A172 (cell line): ENCODE measurements around the gene GTF2H3. TPM values are rescaled to one million over a fixed set of nuclear protein-coding genes. Genes with fewer than 3 reads are reported as not detected.

ENCODE experiments used
- DNase-seq: peaks from one replicate; pipeline ENCODE4 v3.0.0-alpha.2; 2015; ENCODE audit warnings: low spot score
- total RNA-seq: library from RNA; depleted of rRNA; stranded (reverse); fragments of >200 nt; shearing (Covaris generic); gene quantifications from 2 replicates; pipeline ENCODE4 v1.2.3, GENCODE V29; 2014

Gene GTF2H3
- total RNA-seq, 1 experiment from 2014 or later = 56.3 TPM

GRCh38 chr12:123645380-123645779 is 11.8 kb downstream of the GTF2H3 start:
- no peak for DNase-seq

DNA sequence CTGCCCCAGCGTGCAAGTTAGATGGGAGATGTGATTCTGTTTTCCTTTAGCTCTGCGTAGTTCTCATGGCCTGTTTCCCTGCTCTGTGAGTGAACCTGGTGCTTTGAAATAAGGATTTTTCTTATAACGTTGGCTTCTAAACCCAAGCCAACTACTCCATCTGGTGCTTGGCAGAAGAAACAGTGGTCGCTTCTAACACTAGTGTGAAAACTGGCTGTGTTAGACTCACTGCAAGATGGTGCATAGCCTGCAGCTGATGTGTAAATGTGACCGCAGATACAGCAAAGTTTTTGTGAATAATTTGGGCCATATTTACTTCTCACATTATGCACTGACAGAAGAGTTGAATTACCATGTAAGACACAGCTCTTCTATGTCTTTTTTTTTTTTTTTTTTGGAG is 12.2 kb downstream of the GTF2H3 start:
- no peak for DNase-seq

DNA sequence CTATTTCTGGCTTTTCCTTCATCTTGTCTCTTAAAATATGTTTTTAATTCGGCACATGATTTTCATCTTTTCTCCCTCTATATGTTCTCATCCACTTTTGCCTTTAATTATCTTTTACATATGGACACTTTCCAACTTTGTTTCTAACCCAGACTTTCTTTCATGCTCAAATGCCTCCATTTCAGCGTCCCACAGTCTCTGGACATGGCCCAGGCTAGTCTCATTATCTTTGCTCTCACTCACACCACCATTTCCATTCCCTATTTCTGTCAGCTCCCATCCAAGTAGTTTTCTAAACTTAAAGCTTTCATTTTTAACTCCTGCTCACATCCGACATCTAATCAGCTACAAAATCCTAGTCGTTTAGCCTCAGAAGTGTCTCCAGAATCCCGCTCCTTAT is 14.8 kb downstream of the GTF2H3 start:
- no peak for DNase-seq

DNA sequence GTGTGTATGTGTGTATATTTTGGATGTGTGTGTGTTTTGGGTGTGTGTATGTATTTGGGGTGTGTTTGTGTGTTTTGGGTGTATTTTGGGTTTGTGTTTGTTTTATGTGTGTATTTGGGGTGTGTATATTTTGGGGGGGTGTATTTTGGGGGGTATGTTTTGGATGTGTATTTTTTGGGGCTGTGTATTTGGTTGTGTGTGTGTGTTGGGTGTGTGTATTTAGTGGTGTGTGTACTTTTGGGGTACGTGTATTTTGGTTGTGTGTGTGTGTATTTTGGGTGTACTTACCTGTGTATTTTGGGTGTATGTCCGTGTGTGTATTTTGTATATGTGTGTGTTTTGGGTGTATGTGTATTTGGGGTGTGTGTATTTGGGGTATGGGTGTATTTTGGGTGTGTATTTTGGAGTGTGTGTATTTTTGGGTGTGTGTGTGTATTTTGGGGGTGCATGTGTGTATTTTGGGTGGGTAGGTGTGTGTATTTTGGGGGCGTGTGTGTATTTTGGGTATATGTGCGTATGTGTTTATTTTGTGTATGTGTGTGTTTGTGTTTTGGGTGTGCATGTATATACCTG is 20.6 kb downstream of the GTF2H3 start:
- no peak for DNase-seq

DNA sequence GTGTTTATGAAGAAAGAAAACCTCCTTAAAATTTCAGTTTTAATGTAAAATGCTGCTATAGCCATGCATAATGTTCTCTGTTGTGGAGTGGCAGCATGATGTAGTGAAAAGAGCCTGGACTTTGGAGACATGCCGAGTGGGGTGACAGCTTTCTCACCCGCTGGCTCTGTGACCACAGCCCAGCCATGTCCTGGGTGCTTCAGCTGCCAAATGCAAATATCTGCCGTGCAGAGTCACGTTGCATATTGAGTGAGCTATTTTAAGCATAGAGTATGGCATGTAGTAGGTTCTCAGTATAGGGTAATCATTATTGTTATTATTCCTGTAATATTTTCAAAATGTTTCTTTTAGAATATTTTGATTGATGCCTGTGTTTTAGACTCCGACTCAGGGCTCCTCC is 21.8 kb downstream of the GTF2H3 start:
- no peak for DNase-seq

DNA sequence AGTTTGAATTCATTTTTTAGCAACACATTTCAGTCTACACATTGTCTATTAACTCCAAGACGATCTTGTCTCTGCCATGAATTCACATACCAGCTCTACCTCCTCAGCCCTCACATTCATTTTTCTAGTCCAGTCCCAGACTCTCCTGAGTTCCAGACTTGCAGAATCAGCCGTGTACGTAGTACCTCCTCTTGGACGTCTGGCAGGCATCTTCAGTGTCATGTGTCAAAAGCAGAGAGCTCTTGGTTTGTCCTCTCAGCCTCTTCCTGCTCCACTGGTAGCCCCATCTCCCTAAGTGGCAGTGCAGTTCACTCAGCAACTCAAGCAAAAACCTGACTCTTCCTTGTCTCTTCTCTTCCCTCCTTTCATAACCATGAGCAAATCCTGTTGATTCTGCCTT is 22.8 kb downstream of the GTF2H3 start:
- no peak for DNase-seq

DNA sequence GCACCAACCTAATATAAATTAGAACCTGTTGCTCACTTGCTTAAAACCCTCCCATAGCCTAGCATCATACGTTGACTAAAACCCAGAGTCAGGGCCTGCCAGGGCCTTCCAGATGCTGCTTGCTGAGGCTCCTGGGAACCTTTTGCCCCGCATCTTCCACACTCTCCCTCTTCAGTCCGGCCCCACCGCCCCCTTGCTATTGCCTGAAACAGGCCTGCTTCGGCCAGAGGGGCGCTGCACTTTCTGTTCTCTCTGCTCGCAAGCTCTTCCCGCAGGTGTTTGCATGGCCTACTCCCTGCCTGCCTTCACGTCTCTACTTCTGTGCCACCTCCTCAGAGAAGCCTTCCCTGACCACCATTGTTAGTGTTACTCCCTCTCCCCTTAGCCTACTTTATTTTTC is 23.6 kb downstream of the GTF2H3 start:
- no peak for DNase-seq

GRCh38 chr12:123659996-123660727 is 26.5 kb downstream of the GTF2H3 start:
- DNase-seq = peak; percentile 71

DNA sequence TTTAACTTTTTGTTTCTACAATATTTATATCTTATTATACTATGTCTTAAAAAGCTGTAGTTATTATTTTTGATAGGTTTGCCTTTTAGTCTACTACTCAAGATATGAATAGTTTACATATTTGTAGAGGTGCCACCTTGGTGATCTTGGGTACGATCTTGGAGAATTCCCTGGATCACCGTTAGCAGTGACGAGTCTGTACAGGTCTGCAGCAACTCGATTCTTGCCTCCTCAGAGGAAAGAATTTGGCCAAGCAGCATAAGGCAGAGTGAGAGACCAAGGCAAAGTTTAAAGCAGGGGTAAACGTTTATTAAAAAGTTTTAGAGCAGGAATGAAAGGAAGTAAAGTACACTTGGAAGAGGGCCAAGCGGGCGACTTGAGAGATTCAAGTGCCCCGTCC is 34.1 kb downstream of the GTF2H3 start:
- DNase-seq = no peak

DNA sequence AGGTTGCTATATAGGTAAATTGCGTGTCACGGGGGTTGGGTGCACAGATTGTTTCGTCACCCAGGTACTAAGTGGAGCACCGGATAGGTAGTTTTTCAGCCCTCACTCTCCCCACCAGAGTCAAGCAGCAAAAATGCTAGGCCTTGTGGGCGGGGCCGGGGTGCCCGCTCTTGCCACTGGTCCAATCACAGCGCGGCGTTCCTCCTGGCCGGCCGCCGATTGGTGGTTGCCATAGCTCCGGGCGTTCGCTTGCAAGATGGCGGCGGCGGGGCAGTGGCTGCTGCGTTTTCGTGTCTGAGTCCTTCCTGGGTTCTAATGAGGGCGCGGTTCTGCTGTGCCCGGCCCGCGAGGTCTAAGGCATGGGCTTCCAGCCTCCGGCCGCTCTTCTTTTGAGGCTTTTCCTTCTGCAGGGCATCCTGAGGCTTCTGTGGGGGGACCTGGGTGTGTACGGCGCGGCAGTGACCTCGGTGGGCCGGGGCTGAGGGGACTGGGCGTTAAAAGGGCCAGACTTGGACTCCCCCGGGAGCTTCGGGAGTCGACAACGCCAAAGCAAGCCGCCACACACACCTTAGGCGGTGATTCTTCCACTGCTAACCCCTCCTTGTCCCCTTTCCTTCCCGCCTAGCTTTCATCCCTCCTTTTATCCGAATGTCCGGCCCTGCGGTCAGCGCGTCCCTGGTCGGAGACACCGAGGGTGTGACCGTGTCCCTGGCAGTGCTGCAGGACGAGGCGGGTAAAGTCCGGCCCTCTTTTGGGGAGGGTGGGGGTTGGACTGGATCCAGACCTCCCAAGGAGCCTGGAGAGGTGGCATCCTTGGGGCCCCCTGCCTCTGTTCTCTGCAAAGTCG is 37.5 kb downstream of the GTF2H3 start, which contains the start of gene TCTN2:
Gene TCTN2 (plus strand): TSS at position 232 of the 847 bp plus-strand sequence. CDS start 128 bp downstream, at position 360.
- peak; percentile 84 for DNase-seq

DNA sequence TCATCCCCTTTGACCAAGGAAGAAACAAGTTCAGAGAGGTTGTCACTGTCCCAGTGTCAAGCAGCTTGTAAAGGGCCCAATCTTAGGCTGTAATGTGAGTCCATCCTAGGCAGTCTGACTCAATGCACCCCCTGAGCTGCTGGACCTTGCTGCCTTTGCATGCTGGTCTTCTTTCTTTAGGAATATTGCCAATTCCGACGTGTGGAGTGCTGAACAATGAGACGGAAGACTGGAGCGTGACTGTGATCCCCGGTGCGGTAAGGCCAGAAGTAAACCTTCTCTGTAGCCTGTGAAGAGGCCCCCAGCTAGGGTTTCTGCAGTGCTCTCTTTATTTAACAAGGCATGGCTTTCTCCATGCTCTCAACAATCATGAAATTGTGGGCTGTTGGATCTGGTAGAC is 38.2 kb downstream of the GTF2H3 start:
- no peak for DNase-seq

GRCh38 chr12:123675436-123675835 is 41.8 kb downstream of the GTF2H3 start:
- DNase-seq = no peak

DNA sequence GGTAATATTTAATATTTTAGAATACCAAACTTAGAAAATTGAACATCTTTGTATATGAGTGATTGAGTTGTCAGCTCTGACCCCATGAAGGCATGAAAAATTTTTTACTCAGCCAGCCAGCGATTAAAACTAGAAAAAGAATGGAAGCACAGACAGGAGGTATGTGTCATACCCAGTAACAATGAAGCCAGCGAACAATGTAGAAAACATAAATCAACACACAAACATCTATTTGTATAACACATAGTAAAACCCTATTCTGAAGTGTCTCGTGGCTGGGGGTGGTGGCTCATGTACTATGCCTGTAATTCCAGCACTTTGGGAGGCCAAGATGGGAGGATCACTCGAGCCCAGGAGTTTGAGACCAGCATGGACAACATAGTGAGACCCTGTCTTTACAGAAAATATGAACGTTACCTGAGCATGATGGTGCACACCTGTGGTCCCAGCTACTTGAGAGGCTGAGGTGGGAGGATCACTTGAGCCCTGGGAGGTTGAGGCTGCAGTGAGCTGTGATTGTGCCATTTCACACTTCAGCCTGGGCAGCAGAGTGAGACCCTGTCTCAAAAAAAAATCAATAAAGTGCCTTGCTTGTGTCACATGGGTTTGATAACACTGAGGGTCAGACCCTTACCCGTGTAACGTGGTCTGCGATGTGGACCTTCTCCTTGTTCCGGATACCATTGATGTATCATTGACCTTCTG is 43.1 kb downstream of the GTF2H3 start:
- DNase-seq = no peak

DNA sequence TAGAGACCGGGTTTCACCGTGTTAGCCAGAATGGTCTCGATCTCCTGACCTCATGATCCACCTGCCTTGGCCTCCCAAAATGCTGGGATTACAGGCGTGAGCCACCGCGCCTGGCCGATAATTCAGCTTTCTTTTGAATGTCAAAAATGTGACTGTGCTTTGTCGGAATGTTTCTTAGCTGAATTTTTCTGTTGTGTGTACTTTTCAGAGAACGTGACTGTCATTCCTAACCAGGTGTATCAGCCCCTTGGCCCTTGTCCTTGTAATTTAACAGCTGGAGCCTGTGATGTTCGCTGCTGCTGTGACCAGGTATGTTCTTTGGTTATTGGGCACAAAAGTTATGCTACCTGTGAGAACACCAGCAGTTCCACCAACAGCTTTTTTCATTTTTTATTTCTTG is 45.4 kb downstream of the GTF2H3 start:
- DNase-seq = no peak

- DNase-seq = no peak
Measured at GRCh38 chr12:123681605-123682004, 48.0 kb downstream of the GTF2H3 start.

- DNase-seq = no peak
Measured at GRCh38 chr12:123683964-123684363, 50.3 kb downstream of the GTF2H3 start.

GRCh38 chr12:123686636-123687190 is 53.1 kb downstream of the GTF2H3 start:
- no peak for DNase-seq

- no peak for DNase-seq
Measured at GRCh38 chr12:123690191-123690840, 56.7 kb downstream of the GTF2H3 start.

DNA sequence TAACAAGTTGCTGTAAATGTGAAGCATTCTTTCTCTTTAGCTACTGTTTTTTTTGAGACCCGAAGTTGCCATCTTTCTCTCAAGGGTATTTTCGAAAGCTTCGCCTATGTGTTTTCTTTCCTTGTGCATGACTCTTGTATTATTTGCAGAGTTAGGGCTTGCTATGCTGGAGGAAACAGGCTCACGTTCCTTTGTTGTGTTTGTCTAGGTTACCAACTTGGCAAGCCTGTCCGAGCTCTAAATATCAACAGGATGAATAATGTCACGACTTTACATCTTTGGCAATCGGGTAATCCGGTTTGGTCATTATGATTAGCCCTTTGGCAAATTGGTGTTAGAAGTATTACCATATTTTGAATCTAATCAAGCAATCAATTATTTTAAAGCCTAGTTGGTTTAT is 62.6 kb downstream of the GTF2H3 start:
- DNase-seq = no peak

DNA sequence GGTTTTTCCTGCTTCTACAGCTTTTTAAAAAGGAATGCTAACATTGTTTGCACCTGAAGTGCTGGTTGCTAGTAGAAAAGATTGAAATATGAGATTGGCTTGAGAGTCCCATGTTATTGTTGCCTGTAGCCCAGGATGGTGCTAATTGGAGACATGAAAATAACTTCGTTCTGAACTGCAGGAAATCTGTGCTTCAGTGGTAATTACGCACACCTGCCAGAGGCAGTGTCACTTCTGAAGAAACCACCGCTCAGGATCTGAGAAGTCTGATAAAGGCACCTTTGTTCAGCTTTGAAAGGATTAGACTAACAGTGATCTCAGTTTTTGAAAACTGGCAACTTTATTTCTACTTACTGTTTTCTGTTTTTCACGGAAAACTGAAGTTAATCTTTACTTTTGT is 63.0 kb downstream of the GTF2H3 start:
- no peak for DNase-seq

DNA sequence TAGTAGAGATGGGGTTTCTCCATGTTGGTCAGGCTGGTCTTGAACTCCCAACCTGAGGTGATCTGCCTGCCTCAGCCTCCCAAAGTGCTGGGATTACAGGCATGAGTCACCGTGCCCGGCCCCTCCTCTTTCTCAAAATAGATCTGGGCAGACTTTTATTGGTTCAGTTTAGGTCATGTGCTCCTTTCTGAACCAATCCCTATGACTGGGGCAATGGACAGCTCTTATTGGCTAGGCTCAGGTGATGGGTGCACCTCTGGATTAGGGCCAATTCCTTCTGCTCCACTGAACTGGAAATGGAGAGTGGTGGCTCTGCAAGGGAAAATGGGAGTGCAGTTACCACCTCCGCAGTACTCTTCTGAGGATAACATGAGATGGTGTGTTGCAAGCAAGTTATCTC is 72.3 kb downstream of the GTF2H3 start:
- peak; percentile 39 for DNase-seq
